HG03520 (cell line): ENCODE data around the gene NAPEPLD.
"Not testable (repeated sequence)": the region's sequence is repeated elsewhere in the genome, so short reads cannot be mapped to it uniquely, and the experiment has no call there.

Experiments
- ATAC-seq: cut with Tn5 transposase; IDR thresholded peaks from one replicate; pipeline ENCODE4 v1.9.1; 2021; ENCODE audit warnings: mild to moderate bottlenecking, moderate library complexity; ENCODE audit not compliant: unreplicated experiment

The NAPEPLD gene

GRCh38 chr7:103114576-103115008, 34.3 kb downstream of the NAPEPLD start:
- no peak for ATAC-seq

- no peak for ATAC-seq
Observed at GRCh38 chr7:103113164-103113563, 35.7 kb downstream of the NAPEPLD start.

GRCh38 chr7:103106703-103107070, 42.2 kb downstream of the NAPEPLD start:
- not testable (repeated sequence) for ATAC-seq

GRCh38 chr7:103106005-103106702, 42.7 kb downstream of the NAPEPLD start:
- no peak for ATAC-seq

- no peak for ATAC-seq
Observed at GRCh38 chr7:103101543-103101942, 47.4 kb downstream of the NAPEPLD start.

GRCh38 chr7:103100348-103100747, 48.6 kb downstream of the NAPEPLD start:
- no peak for ATAC-seq

- no peak for ATAC-seq
Observed at GRCh38 chr7:103097041-103097440, 51.9 kb downstream of the NAPEPLD start.

GRCh38 chr7:103095558-103095957, 53.3 kb downstream of the NAPEPLD start:
- ATAC-seq: not testable (repeated sequence)

GRCh38 chr7:103094102-103094501, 54.8 kb downstream of the NAPEPLD start:
- no peak for ATAC-seq

GRCh38 chr7:103093429-103093828, 55.5 kb downstream of the NAPEPLD start:
- no peak for ATAC-seq

GRCh38 chr7:103092321-103092720, 56.6 kb downstream of the NAPEPLD start:
- not testable (repeated sequence) for ATAC-seq

GRCh38 chr7:103083210-103083609, 65.7 kb downstream of the NAPEPLD start:
- ATAC-seq: no peak

- no peak for ATAC-seq
Observed at GRCh38 chr7:103082497-103082896, 66.4 kb downstream of the NAPEPLD start.

GRCh38 chr7:103080923-103081322, 68.0 kb downstream of the NAPEPLD start:
- ATAC-seq: no peak

GRCh38 chr7:103079836-103080235, 69.1 kb downstream of the NAPEPLD start:
- ATAC-seq: no peak

GRCh38 chr7:103078226-103078625, 70.7 kb downstream of the NAPEPLD start:
- ATAC-seq: not testable (repeated sequence)

- no peak for ATAC-seq
Observed at GRCh38 chr7:103077318-103077717, 71.6 kb downstream of the NAPEPLD start.

GRCh38 chr7:103076764-103077163, 72.1 kb downstream of the NAPEPLD start:
- ATAC-seq: no peak

- ATAC-seq: peak; percentile 50
Observed at GRCh38 chr7:103075337-103075918, 73.5 kb downstream of the NAPEPLD start.

- ATAC-seq: peak; percentile 87
Observed at GRCh38 chr7:103074519-103075336, 74.2 kb downstream of the NAPEPLD start, which contains the start of the genes ARMC10 and FBXL13. ARMC10 (plus strand) TSS chr7:103075140; CDS start chr7:103075273, 133 bp downstream. FBXL13 (minus strand) TSS chr7:103074796.

GRCh38 chr7:103073989-103074518, 74.8 kb downstream of the NAPEPLD start:
- no peak for ATAC-seq
